Naive thymus-derived CD8-positive, alpha-beta T cell (primary cell): Measurements from ENCODE around the gene ZFPM1. TPM values are rescaled to one million over a fixed set of nuclear protein-coding genes. Genes with fewer than 3 reads are reported as not detected.
A peak's percentile ranks its signal among the peaks of the same experiment; 100 is the strongest.
"Not testable (repeated sequence)": the region's sequence is repeated elsewhere in the genome, so short reads cannot be mapped to it uniquely, and the experiment has no call there.

Experiments
- ATAC-seq, 2 donors: fragments of 150-1000 bp; cut with Tn5 transposase in 1 of 2; sonication (Bioruptor Pico), chemical (Tn5 transposase) in 1 of 2; 1 replicate in 1 of 2; 2 replicates in 1 of 2; pipeline ENCODE4 v1.10.0; 2021; ENCODE audit warnings: mild to moderate bottlenecking in 2 of 2, moderate library complexity in 2 of 2
- POLR2A ChIA-PET: fragments of 350-600 bp; sonication (Branson Sonifier 250); formaldehyde crosslinking; loops from one replicate; lab custom pipeline; 2021; ENCODE audit warnings: antibody characterized with exemption; lab: Charles Lee
- DNase-seq, 10 donors: peaks; one replicate each; pipeline versions ENCODE4 v3.0.0 to v3.0.0-alpha.2; 2020 to 2022
- H3K27ac Mint-ChIP-seq, 10 donors: one replicate each; pipeline ENCODE4 v1.8.0; 2020 to 2022; ENCODE audit warnings: mild to moderate bottlenecking in 10 of 10, mixed read lengths in 10 of 10, moderate library complexity in 4 of 10, inconsistent platforms in 1 of 10
- H3K27me3 Mint-ChIP-seq, 5 donors: one replicate each; pipeline ENCODE4 v1.8.0; 2021 to 2022; ENCODE audit warnings: mixed read lengths in 5 of 5
- H3K36me3 Mint-ChIP-seq, 3 donors: one replicate each; pipeline ENCODE4 v1.8.0; 2020 to 2022; ENCODE audit warnings: mixed read lengths in 3 of 3, mild to moderate bottlenecking in 2 of 3, inconsistent platforms in 1 of 3
- H3K4me1 Mint-ChIP-seq, 4 donors: one replicate each; pipeline ENCODE4 v1.8.0; 2021 to 2022; ENCODE audit warnings: mixed read lengths in 4 of 4
- H3K4me3 Mint-ChIP-seq, 10 donors: one replicate each; pipeline ENCODE4 v1.8.0; 2020 to 2022; ENCODE audit warnings: mild to moderate bottlenecking in 10 of 10, mixed read lengths in 10 of 10, moderate library complexity in 6 of 10, inconsistent platforms in 1 of 10
- H3K9me3 Mint-ChIP-seq, 9 donors: one replicate each; pipeline ENCODE4 v1.8.0; 2020 to 2022; ENCODE audit warnings: mixed read lengths in 9 of 9, mild to moderate bottlenecking in 3 of 9, inconsistent platforms in 1 of 9, moderate library complexity in 1 of 9
- polyA plus RNA-seq, 3 donors: library from polyadenylated mRNA; unstranded; fragments of 300-500 nt; fragmentation: Illumina TruSeq; gene quantifications; one replicate each; pipeline ENCODE4 v1.2.3, GENCODE V29; 2021
- total RNA-seq, 8 experiments: library from RNA in 2 of 8; stranded (reverse) in 2 of 8; gene quantifications; one replicate each; pipeline ENCODE4 v1.2.3 and lab custom pipeline; 2021 to 2026

The ZFPM1 gene
- total and polyA plus RNA-seq, 5 experiments from 2014 or later: 0.23 to 10.8 (median 0.36) TPM

GRCh38 chr16:88485366-88485741, 32.3 kb downstream of the ZFPM1 start:
- POLR2A ChIA-PET: interaction anchor here (0.7 to 1.0 kb wide), 3 partner anchors 18 to 37 kb away, joined by 3 to 5 read pairs (median 4); no protein-coding TSS in a partner anchor
- not testable (repeated sequence) for ATAC-seq, H3K27me3 Mint-ChIP-seq, DNase-seq, H3K36me3 Mint-ChIP-seq, H3K9me3 Mint-ChIP-seq
- peak overlapping the region in 2 of 10 donors; percentile 33 to 53 for H3K27ac Mint-ChIP-seq
- peaks cover 2 to 17% (median 7%) of the 10 kb centered on the region in 4 donors for H3K4me1 Mint-ChIP-seq
- peak overlapping the region in 1 of 10 donors; percentile 66 for H3K4me3 Mint-ChIP-seq

- no peaks in the 10 kb centered on the region for H3K27me3 Mint-ChIP-seq
- no peaks in the 10 kb centered on the region for H3K9me3 Mint-ChIP-seq
- peaks cover 0 to 11% (median 4%) of the 10 kb centered on the region in 4 donors for H3K4me1 Mint-ChIP-seq
- no peak for DNase-seq
- H3K27ac Mint-ChIP-seq: peak overlapping the region in 1 of 10 donors; percentile 34
- H3K4me3 Mint-ChIP-seq: peak overlapping the region in 1 of 10 donors; percentile 54
- POLR2A ChIA-PET: no interaction called here
- ATAC-seq: no peak
- H3K36me3 Mint-ChIP-seq: no peaks in the 10 kb centered on the region
Observed at GRCh38 chr16:88486398-88487123, 33.5 kb downstream of the ZFPM1 start.

GRCh38 chr16:88487124-88487432, 34.0 kb downstream of the ZFPM1 start:
- peaks cover 0 to 10% (median 3%) of the 10 kb centered on the region in 4 donors for H3K4me1 Mint-ChIP-seq
- POLR2A ChIA-PET: interaction anchor here (1.0 kb wide), 1 partner anchor 34 kb away, joined by 3 read pairs; the partner anchor contains the start of gene ZFPM1
- H3K9me3 Mint-ChIP-seq: no peaks in the 10 kb centered on the region
- no peak for DNase-seq
- no peak overlapping the region for H3K4me3 Mint-ChIP-seq
- no peaks in the 10 kb centered on the region for H3K36me3 Mint-ChIP-seq
- no peaks in the 10 kb centered on the region for H3K27me3 Mint-ChIP-seq
- no peak for ATAC-seq
- no peak overlapping the region for H3K27ac Mint-ChIP-seq

- POLR2A ChIA-PET: interaction anchor here (1.0 kb wide), 1 partner anchor 35 kb away, joined by 3 read pairs; the partner anchor contains the start of gene ZFPM1
- no peaks in the 10 kb centered on the region for H3K36me3 Mint-ChIP-seq
- H3K4me3 Mint-ChIP-seq: peak overlapping the region in 2 of 10 donors; percentile 34 to 75
- H3K9me3 Mint-ChIP-seq: no peaks in the 10 kb centered on the region
- DNase-seq (no peak), ATAC-seq (no peak)
- no peaks in the 10 kb centered on the region for H3K27me3 Mint-ChIP-seq
- H3K27ac Mint-ChIP-seq: peak overlapping the region in 1 of 10 donors; percentile 73
- H3K4me1 Mint-ChIP-seq: peaks cover 0 to 10% (median 3%) of the 10 kb centered on the region in 4 donors
Observed at GRCh38 chr16:88487920-88488851, 35.1 kb downstream of the ZFPM1 start.

- no peak for DNase-seq
- ATAC-seq: no peak
- Mint-ChIP-seq H3K36me3 (no peaks in the 10 kb centered on the region), H3K9me3 (no peaks in the 10 kb centered on the region), H3K4me1 (peaks cover 0 to 4% (median 2%) of the 10 kb centered on the region in 4 donors), H3K27ac (no peak overlapping the region), H3K4me3 (peak overlapping the region in 1 of 10 donors; percentile 24), H3K27me3 (no peaks in the 10 kb centered on the region)
- POLR2A ChIA-PET: no interaction called here
Observed at GRCh38 chr16:88489163-88489741, 36.2 kb downstream of the ZFPM1 start.

- POLR2A ChIA-PET: no interaction called here
- Mint-ChIP-seq H3K27ac (no peak overlapping the region), H3K27me3 (no peaks in the 10 kb centered on the region), H3K9me3 (no peaks in the 10 kb centered on the region), H3K4me3 (no peak overlapping the region), H3K4me1 (peaks cover 0 to 2% (median under 1%) of the 10 kb centered on the region in 4 donors), H3K36me3 (no peaks in the 10 kb centered on the region)
- DNase-seq: no peak
- no peak for ATAC-seq
Observed at GRCh38 chr16:88491001-88491559, 38.0 kb downstream of the ZFPM1 start.

- Mint-ChIP-seq H3K4me1 (peaks cover 0 to 2% (median under 1%) of the 10 kb centered on the region in 4 donors), H3K27ac (peak overlapping the region in 2 of 10 donors; percentile 15 to 72), H3K4me3 (peak overlapping the region in 1 of 10 donors; percentile 56), H3K9me3 (no peaks in the 10 kb centered on the region), H3K27me3 (no peaks in the 10 kb centered on the region), H3K36me3 (no peaks in the 10 kb centered on the region)
- POLR2A ChIA-PET: no interaction called here
- no peak for ATAC-seq
- no peak for DNase-seq
Observed at GRCh38 chr16:88491560-88492310, 38.7 kb downstream of the ZFPM1 start.

DNA sequence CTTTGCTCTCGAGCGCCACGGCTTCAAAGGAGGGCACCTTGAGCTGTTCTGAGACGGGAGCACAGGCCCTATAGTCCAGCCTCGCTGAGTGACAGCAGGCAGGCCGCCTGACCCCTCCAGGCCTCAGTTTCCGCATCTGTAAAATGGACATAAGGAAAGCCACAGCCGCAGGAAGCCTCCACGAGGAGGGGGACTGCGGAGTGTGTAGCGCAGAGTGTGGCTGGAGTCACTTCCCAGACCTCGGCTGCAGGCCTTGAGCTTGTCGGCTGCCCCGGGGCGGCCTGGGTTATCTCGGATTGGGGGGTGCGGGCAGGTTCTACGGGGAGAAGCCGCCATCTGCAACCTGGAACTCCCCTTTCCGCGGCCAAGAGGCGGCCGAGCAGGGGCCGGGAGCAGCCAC, 40.8 kb downstream of the ZFPM1 start:
- Mint-ChIP-seq H3K4me1 (peaks cover 0 to 5% (median 3%) of the 10 kb centered on the region in 4 donors), H3K27ac (no peak overlapping the region), H3K9me3 (no peaks in the 10 kb centered on the region), H3K4me3 (peak overlapping the region in 1 of 10 donors; percentile 20), H3K36me3 (no peaks in the 10 kb centered on the region), H3K27me3 (no peaks in the 10 kb centered on the region)
- ATAC-seq (no peak), DNase-seq (no peak)
- POLR2A ChIA-PET: no interaction called here

GRCh38 chr16:88494335-88495154, 41.5 kb downstream of the ZFPM1 start:
- H3K27me3 Mint-ChIP-seq: no peaks in the 10 kb centered on the region
- peak overlapping the region in 2 of 10 donors; percentile 6 to 53 for H3K27ac Mint-ChIP-seq
- H3K4me1 Mint-ChIP-seq: peaks cover 0 to 7% (median 4%) of the 10 kb centered on the region in 4 donors
- POLR2A ChIA-PET: no interaction called here
- H3K36me3 Mint-ChIP-seq: no peaks in the 10 kb centered on the region
- H3K4me3 Mint-ChIP-seq: peak overlapping the region in 1 of 10 donors; percentile 34
- DNase-seq: no peak
- ATAC-seq: no peak
- H3K9me3 Mint-ChIP-seq: no peaks in the 10 kb centered on the region

- Mint-ChIP-seq H3K4me1 (peaks cover 0 to 7% (median 4%) of the 10 kb centered on the region in 4 donors), H3K9me3 (no peaks in the 10 kb centered on the region), H3K36me3 (no peaks in the 10 kb centered on the region), H3K27ac (peak overlapping the region in 2 of 10 donors; percentile 6 to 53), H3K4me3 (no peak overlapping the region), H3K27me3 (no peaks in the 10 kb centered on the region)
- POLR2A ChIA-PET: no interaction called here
- no peak for DNase-seq
- no peak for ATAC-seq
Observed at GRCh38 chr16:88495268-88495772, 42.2 kb downstream of the ZFPM1 start.
